ENCODE data around the gene PRDM11.

DNA sequence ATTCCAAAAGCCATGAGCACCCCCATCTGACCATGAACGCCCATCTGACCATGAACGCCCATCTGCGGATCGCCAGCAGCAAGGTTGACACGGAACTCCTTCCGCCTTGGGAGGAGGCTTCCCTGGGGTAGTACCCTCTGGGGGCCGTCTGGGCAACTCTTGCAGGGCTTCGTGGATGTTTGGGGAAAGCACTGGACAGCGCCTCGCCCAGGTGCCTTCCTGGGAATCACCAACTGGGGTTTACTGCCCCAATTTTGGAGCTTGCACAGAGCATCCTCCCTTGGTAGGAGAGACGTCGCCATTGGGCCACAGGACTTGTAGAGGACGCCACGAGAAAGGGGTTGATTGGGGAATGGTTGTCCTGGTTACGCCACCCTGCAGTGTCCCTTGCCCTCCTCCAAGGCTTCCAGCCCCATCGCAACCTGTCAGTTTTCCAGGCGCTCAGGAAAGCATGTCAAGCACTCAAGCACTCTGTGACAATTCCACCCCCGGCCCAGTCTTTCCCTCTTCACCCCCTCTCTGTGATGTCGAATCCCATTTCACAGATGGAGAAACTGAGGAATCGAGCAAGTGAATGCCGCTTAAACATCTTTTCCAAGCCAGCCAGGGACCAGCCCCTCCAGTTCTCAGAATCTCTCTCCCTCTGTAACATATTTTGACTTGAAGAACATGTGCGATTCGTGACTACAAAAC is 914 bp upstream of the PRDM11 start:
- TF ChIP-seq CTCF (conservative IDR thresholded peaks at IDR 0.05): no peak
- TF ChIP-seq ZFX (IDR thresholded peaks at IDR 0.05): no peak

Data from C4-2B (cell line).